SK-N-SH (cell line): ENCODE results near the gene CALD1. TPM values are rescaled to one million over a fixed set of nuclear protein-coding genes. Genes with fewer than 3 reads are reported as not detected.

Experiments used
- CTCF ChIA-PET: fragments of 300-600, 350-600 bp; formaldehyde crosslinking; extraction: SDS; loops from one replicate; lab custom pipeline; 2021; lab: Yijun Ruan, JAX
- POLR2A ChIA-PET: fragments of 350-600 bp; sonication (Branson Sonifier 250); formaldehyde crosslinking; extraction: SDS; loops from one replicate; lab custom pipeline; 2020; ENCODE audit warnings: antibody characterized with exemption, inconsistent platforms; lab: Yijun Ruan, JAX
- DNase-seq: peaks from one replicate; pipeline ENCODE4 v3.0.0; 2012
- H2AFZ ChIP-seq: fragments of 200-600 bp; sonication (generic); 2 replicates; pipeline ENCODE4 v1.8.1; 2016; ENCODE audit warnings: antibody characterized with exemption, mild to moderate bottlenecking, low read depth
- H3F3A ChIP-seq: fragments of 200-600 bp; sonication (generic); replicated peaks from 2 replicates; pipeline ENCODE3; 2016; ENCODE audit warnings: antibody characterized with exemption, mild to moderate bottlenecking; ENCODE audit not compliant: insufficient read depth
- H3K27ac ChIP-seq, 2 experiments: fragments of 200-500 bp in 1 of 2; fragments of 200-600 bp in 1 of 2; sonication (Bioruptor generic) in 1 of 2; sonication (generic), shearing (Covaris generic) in 1 of 2; 2 replicates each; pipeline versions ENCODE4 v1.5.1 to v1.6.1; 2014 to 2016; ENCODE audit warnings: low read depth in 2 of 2, inconsistent platforms in 1 of 2, low read length in 1 of 2, mild to moderate bottlenecking in 1 of 2, mixed read lengths in 1 of 2
- H3K27me3 ChIP-seq: fragments of 200-600 bp; sonication (generic), shearing (Covaris generic); 2 replicates; pipeline ENCODE4 v1.6.1; 2016; ENCODE audit warnings: mixed run types; ENCODE audit not compliant: insufficient read depth
- H3K36me3 ChIP-seq, 2 experiments: fragments of 200-500 bp in 1 of 2; fragments of 200-600 bp in 1 of 2; sonication (Bioruptor generic) in 1 of 2; sonication (generic) in 1 of 2; replicated peaks in 1 of 2; 2 replicates each; pipeline versions ENCODE3 to v1.5.1; 2014 to 2016; ENCODE audit warnings: low read length in 1 of 2, mild to moderate bottlenecking in 1 of 2; ENCODE audit not compliant: insufficient read depth in 2 of 2, control insufficient read depth in 1 of 2
- H3K4me1 ChIP-seq, 2 experiments: fragments of 200-500 bp in 1 of 2; fragments of 200-600 bp in 1 of 2; sonication (Bioruptor generic) in 1 of 2; sonication (generic), shearing (Covaris generic) in 1 of 2; 2 replicates each; pipeline versions ENCODE4 v1.5.1 to v1.6.1; 2014 to 2016; ENCODE audit warnings: low read depth in 1 of 2, low read length in 1 of 2, mixed run types in 1 of 2; ENCODE audit not compliant: insufficient read depth in 2 of 2, control insufficient read depth in 1 of 2
- H3K4me2 ChIP-seq: fragments of 200-600 bp; sonication (generic), shearing (Covaris generic); 2 replicates; pipeline ENCODE4 v1.6.1; 2017; ENCODE audit warnings: mixed run types
- H3K4me3 ChIP-seq, 2 experiments: fragments of 200-500 bp in 1 of 2; fragments of 200-600 bp in 1 of 2; sonication (Bioruptor generic) in 1 of 2; sonication (generic), shearing (Covaris generic) in 1 of 2; 2 replicates each; pipeline versions ENCODE4 v1.5.1 to v1.8.1; 2014 to 2016; ENCODE audit warnings: low read depth in 2 of 2, inconsistent platforms in 1 of 2, low read length in 1 of 2, mild to moderate bottlenecking in 1 of 2, mixed read lengths in 1 of 2, moderate library complexity in 1 of 2
- H3K79me2 ChIP-seq: fragments of 200-600 bp; sonication (generic); 2 replicates; pipeline ENCODE4 v1.8.1; 2017; ENCODE audit warnings: mild to moderate bottlenecking; ENCODE audit not compliant: insufficient read depth
- H3K9ac ChIP-seq: fragments of 200-600 bp; sonication (generic); 2 replicates; pipeline ENCODE4 v1.6.1; 2017; ENCODE audit warnings: mixed run types
- H3K9me2 ChIP-seq: fragments of 200-600 bp; sonication (generic); 2 replicates; pipeline ENCODE4 v1.6.1; 2017; ENCODE audit warnings: mixed run types
- H3K9me3 ChIP-seq: fragments of 200-600 bp; sonication (generic); 2 replicates; pipeline ENCODE4 v1.6.1; 2017; ENCODE audit warnings: mixed run types, mild to moderate bottlenecking, moderate library complexity
- H4K20me1 ChIP-seq: fragments of 200-600 bp; sonication (generic); 2 replicates; pipeline ENCODE4 v1.6.1; 2017; ENCODE audit warnings: mild to moderate bottlenecking, mixed run types; ENCODE audit not compliant: insufficient read depth
- EZH2phosphoT487 ChIP-seq: fragments of 200-600 bp; sonication (generic); IDR thresholded peaks from 2 replicates; pipeline ENCODE4 v1.6.1; 2017; ENCODE audit warnings: low read depth, mixed run types, mild to moderate bottlenecking, antibody characterized with exemption, moderate library complexity, borderline replicate concordance
- FOXJ3 ChIP-seq: sonication (generic); formaldehyde crosslinking; IDR thresholded peaks from 2 replicates; pipeline ENCODE4 v1.5.1; 2020; ENCODE audit warnings: mild to moderate bottlenecking, missing genetic modification reagents
- GABPA ChIP-seq: IDR thresholded peaks from 2 replicates; pipeline ENCODE4 v1.4.0; 2012; ENCODE audit warnings: low read depth, mild to moderate bottlenecking
- JUND ChIP-seq: IDR thresholded peaks from 2 replicates; pipeline ENCODE4 v1.4.0; 2012
- MEF2A ChIP-seq: IDR thresholded peaks from 2 replicates; pipeline ENCODE4 v1.4.0; 2012; ENCODE audit warnings: low read depth, borderline replicate concordance
- MXI1 ChIP-seq: IDR thresholded peaks from 2 replicates; pipeline ENCODE4 v1.6.1; 2012; ENCODE audit warnings: mild to moderate bottlenecking, low read depth, low read length, improper control_type of control experiment
- NRF1 ChIP-seq: IDR thresholded peaks from 2 replicates; pipeline ENCODE4 v1.6.1; 2012; ENCODE audit warnings: low read depth, mild to moderate bottlenecking, low read length
- POLR2AphosphoS5 ChIP-seq: IDR thresholded peaks from 2 replicates; pipeline ENCODE4 v1.6.1; 2012; ENCODE audit warnings: low read depth, low read length
- RCOR1 ChIP-seq: fragments of 150-350 bp; IDR thresholded peaks from 2 replicates; pipeline ENCODE4 v1.6.1; 2017; ENCODE audit warnings: antibody characterized with exemption, low read length
- REST ChIP-seq: IDR thresholded peaks from 2 replicates; pipeline ENCODE4 v1.6.1; 2012; ENCODE audit warnings: mild to moderate bottlenecking, low read depth, low read length, moderate library complexity
- RXRA ChIP-seq: IDR thresholded peaks from 2 replicates; pipeline ENCODE4 v1.4.0; 2012; ENCODE audit warnings: low read depth, mild to moderate bottlenecking, borderline replicate concordance
- TEAD4 ChIP-seq: IDR thresholded peaks from 2 replicates; pipeline ENCODE4 v1.4.0; 2012; ENCODE audit warnings: mild to moderate bottlenecking, borderline replicate concordance; ENCODE audit not compliant: insufficient read depth
- USF2 ChIP-seq: fragments of 150-350 bp; IDR thresholded peaks from 2 replicates; pipeline ENCODE4 v1.6.1; 2017; ENCODE audit warnings: antibody characterized with exemption, low read length, low read depth, borderline replicate concordance
- WGBS: methylation state at CpG from one replicate; pipeline ENCODE4 v1.1.6; 2017; ENCODE audit warnings: low lambda C conversion rate; 5-methylcytosine and 5-hydroxymethylcytosine counted together
- polyA plus RNA-seq, 3 experiments: library from polyadenylated mRNA; depleted of rRNA; stranded (reverse); fragments of >200 nt; gene quantifications; 2 replicates each; pipeline ENCODE4 v1.2.3, GENCODE V29; 2012

The CALD1 gene
- polyA plus RNA-seq, 1 of the 3 experiments (the other 2 are of a cell fraction): 299 TPM

- H3K9me2 ChIP-seq: no peaks in the 10 kb centered on the region; the same call in 1 of the 2 replicates
- H3K4me3 ChIP-seq: no peak overlapping the region; a peak in 1 of 4 replicates
Measured at GRCh38 chr7:134988161-134988560, 208.7 kb downstream of the CALD1 start.

GRCh38 chr7:134991469-134992339, 212.3 kb downstream of the CALD1 start:
- Histone ChIP-seq H3K9ac (no peak overlapping the region), H3K4me2 (no peak overlapping the region), H4K20me1 (no peaks in the 10 kb centered on the region), H2AFZ (no peak overlapping the region), H3K9me2 (no peaks in the 10 kb centered on the region; the same call in 1 of the 2 replicates), H3K4me1 (peaks cover 0 to 16% of the 10 kb centered on the region in 2 experiments; a peak in 2 of 4 replicates), H3K9me3 (0 out of 2 replicates have a peak, but pooled peaks cover 4% of the 10 kb centered on the region), H3K27me3 (no peaks in the 10 kb centered on the region), H3K79me2 (peaks cover 21% of the 10 kb centered on the region), H3K36me3 (peaks cover 26 to 59% of the 10 kb centered on the region in 2 experiments), H3K27ac (no peak overlapping the region), H3K4me3 (no peak overlapping the region), H3F3A (no peaks in the 10 kb centered on the region)
- ChIA-PET CTCF (no interaction called here), POLR2A (no interaction called here)
- no peak for DNase-seq
- no peak for TF ChIP-seq JUND
- TF ChIP-seq NRF1: no peak
- no peak for TF ChIP-seq FOXJ3 (CRISPR knock-in tag)
- no peak for TF ChIP-seq USF2
- TF ChIP-seq MXI1: no peak
- no peak for TF ChIP-seq REST
- TF ChIP-seq RXRA: no peak
- TF ChIP-seq TEAD4: no peak
- no peak for TF ChIP-seq RCOR1
- 88% methylated on average over 2 of the region's 2 CpGs for WGBS

More at GRCh38 chr7:134988161-134988560, 208.7 kb downstream of the CALD1 start:
- CTCF ChIA-PET: interaction anchor here (0.7 to 3.2 kb wide), 3 partner anchors 28 to 183 kb away, joined by 3 to 12 read pairs (median 5); partner anchors contain the start of gene CYREN
- H4K20me1 ChIP-seq: no peaks in the 10 kb centered on the region
- H3K27me3 ChIP-seq: no peaks in the 10 kb centered on the region
- H3K36me3 ChIP-seq: peaks cover 17 to 33% of the 10 kb centered on the region in 2 experiments
- H2AFZ ChIP-seq: no peak overlapping the region
- peaks cover 21% of the 10 kb centered on the region for H3K79me2 ChIP-seq
- 0 out of 2 replicates have a peak, but pooled peaks cover 4% of the 10 kb centered on the region for H3K9me3 ChIP-seq
- no peak for TF ChIP-seq MEF2A
- no peak for TF ChIP-seq GABPA
- no peak for TF ChIP-seq EZH2phosphoT487
- no peak for TF ChIP-seq POLR2AphosphoS5
- TF ChIP-seq, all 33 proteins: peak for 0
- POLR2A ChIA-PET: interaction anchor here (0.9 kb wide), 1 partner anchor 97 kb away, joined by 3 read pairs; no protein-coding TSS in a partner anchor
- 82% methylated on average over 5 of the region's 5 CpGs for WGBS
- no peak for DNase-seq
- Histone ChIP-seq H3K4me1 (peaks cover 0 to 14% of the 10 kb centered on the region in 2 experiments; a peak in 1 of 4 replicates), H3K9ac (no peak overlapping the region), H3F3A (no peaks in the 10 kb centered on the region), H3K4me2 (no peak overlapping the region), H3K27ac (no peak overlapping the region)
